Adrenal gland (tissue), 12 donors: ENCODE results near the gene ZKSCAN3. TPM values are rescaled to one million over a fixed set of nuclear protein-coding genes. Genes with fewer than 3 reads are reported as not detected.

Experiments
- DNase-seq, 7 donors: peaks; one replicate each; pipeline ENCODE4 v3.0.0-alpha.2; 2019 to 2020
- H3K27ac ChIP-seq, 5 donors: fragments of 200-600 bp; sonication (generic) in 4 of 5; 1 replicate in 3 of 5; 2 replicates in 2 of 5; pipeline versions ENCODE4 v1.5.1 to v1.8.0; 2016 to 2020; ENCODE audit warnings: mild to moderate bottlenecking in 1 of 5
- H3K27me3 ChIP-seq: fragments of 200-600 bp; 2 replicates; pipeline ENCODE4 v1.8.0; 2021
- H3K36me3 ChIP-seq, 2 donors: fragments of 200-600 bp; replicated peaks in 1 of 2; 1 replicate in 1 of 2; 2 replicates in 1 of 2; pipeline versions ENCODE4 v1.5.1 to v1.8.0; 2018 to 2022
- H3K4me1 ChIP-seq, 2 donors: fragments of 200-600 bp; replicated peaks in 1 of 2; 1 replicate in 1 of 2; 2 replicates in 1 of 2; pipeline versions ENCODE4 v1.5.1 to v1.8.0; 2018 to 2021
- H3K4me3 ChIP-seq, 4 donors: fragments of 200-600 bp; sonication (generic) in 3 of 4; one replicate each; pipeline ENCODE4 v1.5.1; 2016 to 2018
- H3K9me3 ChIP-seq, 3 donors: fragments of 200-600 bp; sonication (generic) in 1 of 3; replicated peaks in 1 of 3; 1 replicate in 2 of 3; 2 replicates in 1 of 3; pipeline versions ENCODE4 v1.5.1 to v1.8.0; 2016 to 2021
- CTCF ChIP-seq, 6 experiments: fragments of 450-650 bp in 4 of 6; fragments of 200-600 bp in 2 of 6; sonication (generic) in 1 of 6; IDR thresholded peaks; 1 replicate in 5 of 6; 2 replicates in 1 of 6; pipeline versions ENCODE4 v1.5.1 to v1.8.0; 2016 to 2021; ENCODE audit warnings: antibody characterized with exemption in 6 of 6, mild to moderate bottlenecking in 2 of 6, moderate library complexity in 1 of 6
- POLR2A ChIP-seq, 2 donors: fragments of 450-650 bp; IDR thresholded peaks; one replicate each; pipeline ENCODE4 v1.6.1; 2017; ENCODE audit warnings: antibody characterized with exemption in 2 of 2, mild to moderate bottlenecking in 2 of 2, moderate library complexity in 1 of 2
- WGBS, 4 donors: extraction: QIAGEN DNeasy Blood & Tissue Kit in 2 of 4; methylation state at CpG; one replicate each; pipeline versions ENCODE4 v1.1.5 to v1.1.7; 2013 to 2017; 5-methylcytosine and 5-hydroxymethylcytosine counted together
- intact Hi-C, 2 donors: fragments of 100-400 bp; cut with DNase I; formaldehyde crosslinking; loops; one replicate each; pipeline versions ENCODE4 v1.14.1 to v1.15.0; 2022 to 2023
- polyA plus RNA-seq, 3 donors: library from polyadenylated mRNA; stranded (reverse); fragments of 200-250 nt in 2 of 3; fragments of 350-450 nt in 1 of 3; fragmentation: Illumina TruSeq in 1 of 3; extraction: RNeasy Lipid Tissue Mini Kit (QIAGEN cat#74804) in 1 of 3; gene quantifications; one replicate each; pipeline ENCODE4 v1.2.3, GENCODE V29; 2013 to 2014
- total RNA-seq, 9 donors: library from RNA; depleted of rRNA in 4 of 9; stranded (reverse); fragments of >200 nt in 4 of 9; fragments of 120-200 nt in 1 of 9; fragmentation: NEBNext Ultra II Directional in 1 of 9; extraction: Animal tissue kit (Norgen Biotek cat#: 25700) in 1 of 9; gene quantifications; one replicate each; pipeline versions ENCODE4 v1.1.0 to v1.2.4, GENCODE V29; 2013 to 2023
- donor health status: healthy with polysubstance abuse.
- donor health status: Bipolar disorder and iron deficiency.
- donor health status: DM: yes; HTN: yes; CAD: no.
- donor health status: DM: no; HTN: no; CAD: no.
- donor health status: DM: no; HTN: no; CAD: no.
- donor health status: DM: yes; HTN: yes; CAD: no.

The ZKSCAN3 gene
- total and polyA plus RNA-seq, 12 donors = 1.4 to 12.4 (median 5.2) TPM

GRCh38 chr6:28354688-28355554 is 5.2 kb downstream of the ZKSCAN3 start:
- peaks cover 0 to under 1% of the 10 kb centered on the region in 2 donors for H3K36me3 ChIP-seq
- H3K9me3 ChIP-seq = no peaks in the 10 kb centered on the region
- H3K4me1 ChIP-seq = peaks cover 8 to 26% of the 10 kb centered on the region in 2 donors
- 82 to 96% (median 84%) methylated on average over 5 to 10 of the region's 10 CpGs for WGBS, 4 donors
- no peak for DNase-seq
- TF ChIP-seq CTCF (IDR thresholded peaks at IDR 0.05) = no peak
- no peak for TF ChIP-seq POLR2A (IDR thresholded peaks at IDR 0.05)
- H3K27ac ChIP-seq = peak overlapping the region in 4 of 5 donors; percentile 54 to 95 (median 83)
- H3K27me3 ChIP-seq = no peaks in the 10 kb centered on the region
- intact Hi-C loops = loop anchor here (5.0 to 10.0 kb wide), 6 partner anchors 70 to 450 kb away; partner anchors contain the start of genes NKAPL (in 1 of the 2), PGBD1 (in 1 of the 2), ZKSCAN4 (in 1 of the 2) and ZNF165 (in 1 of the 2)
- peak overlapping the region in 1 of 4 donors; percentile 80 for H3K4me3 ChIP-seq

- TF ChIP-seq CTCF (IDR thresholded peaks at IDR 0.05) = peak; percentile 66 to 94 (median 92)
- TF ChIP-seq POLR2A (IDR thresholded peaks at IDR 0.05) = no peak
- DNase-seq = peak; percentile 78 to 91 (median 85)
- Histone ChIP-seq H3K27me3 (no peaks in the 10 kb centered on the region), H3K9me3 (no peaks in the 10 kb centered on the region), H3K4me3 (peak overlapping the region in 3 of 4 donors; percentile 35 to 80 (median 54)), H3K4me1 (peaks cover 4 to 19% of the 10 kb centered on the region in 2 donors), H3K27ac (peak overlapping the region; percentile 14 to 95 (median 76)), H3K36me3 (peaks cover 0 to 7% of the 10 kb centered on the region in 2 donors)
- intact Hi-C loops = loop anchor here (5.0 to 10.0 kb wide), 6 partner anchors 71 to 451 kb away; partner anchors contain the start of genes NKAPL (in 1 of the 2), PGBD1 (in 1 of the 2), ZKSCAN4 (in 1 of the 2) and ZNF165 (in 1 of the 2)
- WGBS, 4 donors = 1 to 4% (median 3%) methylated on average over 10 to 19 of the region's 19 CpGs
Measured at GRCh38 chr6:28355743-28356665, 6.3 kb downstream of the ZKSCAN3 start.

DNA sequence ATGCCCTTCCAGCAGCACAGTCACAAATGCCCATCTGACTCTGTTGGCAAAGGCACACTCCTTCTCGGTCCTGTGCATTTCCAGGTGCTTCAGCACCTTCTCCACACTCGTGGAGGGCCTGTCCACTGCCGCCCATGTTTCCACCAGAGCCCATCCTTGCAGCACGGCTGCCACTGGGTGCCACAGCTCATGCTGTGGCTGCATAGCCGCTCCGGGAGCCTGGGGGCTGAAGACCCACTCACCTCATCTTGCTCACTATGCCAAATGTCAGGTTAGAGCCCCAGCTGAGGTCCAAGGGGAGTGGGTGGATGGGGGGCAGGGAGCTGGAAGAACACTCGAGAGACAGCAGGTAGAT is 6.9 kb downstream of the ZKSCAN3 start:
- intact Hi-C loops = loop anchor here (5.0 to 10.0 kb wide), 6 partner anchors 72 to 452 kb away; partner anchors contain the start of genes NKAPL (in 1 of the 2), PGBD1 (in 1 of the 2), ZKSCAN4 (in 1 of the 2) and ZNF165 (in 1 of the 2)
- peaks cover 0 to 7% of the 10 kb centered on the region in 2 donors for H3K36me3 ChIP-seq
- H3K9me3 ChIP-seq = no peaks in the 10 kb centered on the region
- peak in 1 of 7 donors; percentile 17 for DNase-seq
- H3K4me1 ChIP-seq = peaks cover 4 to 12% of the 10 kb centered on the region in 2 donors
- H3K4me3 ChIP-seq = no peak overlapping the region
- WGBS, 4 donors = 62 to 81% (median 77%) methylated on average over 1 to 7 of the region's 7 CpGs
- no peak for TF ChIP-seq CTCF (IDR thresholded peaks at IDR 0.05)
- no peak for TF ChIP-seq POLR2A (IDR thresholded peaks at IDR 0.05)
- H3K27me3 ChIP-seq = no peaks in the 10 kb centered on the region
- peak overlapping the region in 3 of 5 donors; percentile 76 to 95 (median 90) for H3K27ac ChIP-seq
